Activated CD8-positive, alpha-beta T cell treated with anti-CD3 and anti-CD28 coated beads, Interleukin-2, amount 10 ng/mL, durations not matched to agents 7 days and 5 days (primary cell): Measurements from ENCODE around the gene TOX4. TPM values are rescaled to one million over a fixed set of nuclear protein-coding genes. Genes with fewer than 3 reads are reported as not detected.

Source experiments
- ATAC-seq: fragments of 150-1000 bp; cut with Tn5 transposase; one replicate; pipeline ENCODE4 v1.10.0; 2021; ENCODE audit warnings: moderate library complexity
- CTCF ChIA-PET: fragments of 350-600 bp; sonication (Branson Sonifier 250); formaldehyde crosslinking; loops from one replicate; lab custom pipeline; 2021; ENCODE audit warnings: antibody characterized with exemption; lab: Charles Lee
- POLR2A ChIA-PET: fragments of 350-600 bp; sonication (Branson Sonifier 250); formaldehyde crosslinking; loops from one replicate; lab custom pipeline; 2021; ENCODE audit warnings: antibody characterized with exemption; lab: Charles Lee
- DNase-seq: peaks from one replicate; pipeline ENCODE4 v3.0.0-alpha.2; 2020
- H3K27ac Mint-ChIP-seq: one replicate; pipeline ENCODE4 v1.8.0; 2021; ENCODE audit warnings: mild to moderate bottlenecking, mixed read lengths
- H3K27me3 Mint-ChIP-seq: one replicate; pipeline ENCODE4 v1.8.0; 2021; ENCODE audit warnings: low read depth, mixed read lengths
- H3K36me3 Mint-ChIP-seq: one replicate; pipeline ENCODE4 v1.8.0; 2021; ENCODE audit warnings: low read depth, mixed read lengths
- H3K4me1 Mint-ChIP-seq: one replicate; pipeline ENCODE4 v1.8.0; 2021; ENCODE audit warnings: low read depth, mixed read lengths
- H3K4me3 Mint-ChIP-seq: one replicate; pipeline ENCODE4 v1.8.0; 2021; ENCODE audit warnings: mild to moderate bottlenecking, mixed read lengths
- H3K9me3 Mint-ChIP-seq: one replicate; pipeline ENCODE4 v1.8.0; 2022; ENCODE audit warnings: mixed read lengths; ENCODE audit not compliant: insufficient read depth
- total RNA-seq, 2 experiments: library from RNA; stranded (reverse); gene quantifications; one replicate each; pipeline ENCODE4 v1.2.3, GENCODE V29; 2021

The TOX4 gene
- total RNA-seq, 2 experiments from 2014 or later, result 66.2 to 71.1 TPM

DNA sequence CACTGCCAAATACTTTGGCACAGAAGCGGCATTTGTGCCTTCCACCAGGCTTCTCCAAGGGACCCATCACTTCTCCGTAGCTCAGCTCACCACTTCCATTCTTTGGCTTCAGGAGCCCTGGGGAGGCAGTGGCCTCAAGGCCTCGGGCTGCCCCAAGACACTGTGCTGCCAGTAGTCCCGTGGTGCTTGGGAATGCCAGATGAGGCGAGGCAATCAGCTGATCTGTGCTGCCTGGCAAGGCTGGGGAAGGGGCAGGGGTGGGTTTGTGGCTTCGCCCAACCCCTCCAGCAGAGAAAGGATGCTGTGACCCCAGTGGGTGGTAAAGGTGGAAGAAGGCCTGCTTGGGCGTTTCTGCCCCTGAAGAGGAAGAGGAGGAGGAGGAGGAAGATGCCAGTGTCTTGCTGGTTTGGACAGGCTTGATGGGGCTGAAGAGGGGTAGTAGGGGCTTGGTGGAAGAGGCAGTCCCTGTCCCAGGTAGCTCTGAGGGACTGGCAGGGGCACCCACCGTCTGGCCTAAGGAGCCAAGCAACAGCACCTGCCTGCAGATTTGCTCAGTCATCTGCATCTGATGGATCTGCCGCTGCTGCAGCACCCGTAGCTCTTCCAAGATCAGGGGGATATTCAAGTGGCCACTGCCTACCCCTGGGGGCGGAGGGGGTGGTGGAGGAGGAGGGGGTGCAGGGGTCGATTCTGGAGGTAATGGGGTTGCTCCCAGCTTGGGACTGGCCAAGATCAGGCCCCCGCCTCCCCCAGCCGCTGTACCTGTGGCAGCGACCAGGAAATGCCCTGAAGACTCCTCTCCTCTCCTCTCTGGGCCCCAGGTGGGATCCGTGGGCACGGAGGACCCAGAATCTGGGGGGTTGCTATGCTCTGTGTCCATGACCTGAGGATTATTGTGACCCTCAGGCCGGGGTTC, 47.8 kb downstream of the TOX4 start:
- ChIA-PET POLR2A (no interaction called here), CTCF (interaction anchor here (0.6 to 0.9 kb wide), 2 partner anchors 11 to 1031 kb away, joined by 3 read pairs; no protein-coding TSS in a partner anchor)
- H3K4me3 Mint-ChIP-seq, result peak overlapping the region; percentile 65
- no peak for DNase-seq
- no peaks in the 10 kb centered on the region for H3K36me3 Mint-ChIP-seq
- no peaks in the 10 kb centered on the region for H3K9me3 Mint-ChIP-seq
- peaks cover 5% of the 10 kb centered on the region for H3K27me3 Mint-ChIP-seq
- peaks cover 20% of the 10 kb centered on the region for H3K4me1 Mint-ChIP-seq
- no peak overlapping the region for H3K27ac Mint-ChIP-seq
- no peak for ATAC-seq

DNA sequence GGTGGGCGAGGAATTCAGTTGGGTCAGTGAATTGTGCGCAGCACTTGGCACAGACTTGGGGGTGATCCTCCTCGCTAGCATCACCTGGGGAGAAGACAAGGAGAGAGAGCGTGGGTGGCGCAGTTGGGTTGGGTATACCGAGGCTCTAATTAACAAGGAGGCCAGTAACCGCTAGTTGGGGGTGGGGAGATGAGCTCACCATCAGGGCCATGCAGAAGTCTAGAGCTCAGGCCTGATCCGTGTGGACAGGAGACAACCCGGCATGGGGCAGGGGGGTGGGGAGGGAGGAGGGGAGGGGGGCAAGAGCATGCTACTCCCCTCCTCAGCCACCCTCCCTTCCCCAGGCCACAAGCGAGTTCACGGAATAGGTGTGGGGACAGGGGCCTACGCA, 48.6 kb downstream of the TOX4 start:
- peaks cover 18% of the 10 kb centered on the region for H3K4me1 Mint-ChIP-seq
- H3K4me3 Mint-ChIP-seq, result peak overlapping the region; percentile 72
- ATAC-seq (no peak), DNase-seq (no peak)
- H3K27ac Mint-ChIP-seq, result peak overlapping the region; percentile 13
- POLR2A ChIA-PET, result interaction anchor here (0.7 to 1.5 kb wide), 3 partner anchors 15 to 69 kb away, joined by 4 to 21 read pairs (median 4); partner anchors contain the start of gene METTL3
- H3K9me3 Mint-ChIP-seq, result no peaks in the 10 kb centered on the region
- peaks cover 7% of the 10 kb centered on the region for H3K27me3 Mint-ChIP-seq
- no peaks in the 10 kb centered on the region for H3K36me3 Mint-ChIP-seq
- CTCF ChIA-PET, result interaction anchor here (1.0 to 3.9 kb wide), 5 partner anchors 8 to 31 kb away, joined by 3 to 33 read pairs (median 6); partner anchors contain the start of gene METTL3

DNA sequence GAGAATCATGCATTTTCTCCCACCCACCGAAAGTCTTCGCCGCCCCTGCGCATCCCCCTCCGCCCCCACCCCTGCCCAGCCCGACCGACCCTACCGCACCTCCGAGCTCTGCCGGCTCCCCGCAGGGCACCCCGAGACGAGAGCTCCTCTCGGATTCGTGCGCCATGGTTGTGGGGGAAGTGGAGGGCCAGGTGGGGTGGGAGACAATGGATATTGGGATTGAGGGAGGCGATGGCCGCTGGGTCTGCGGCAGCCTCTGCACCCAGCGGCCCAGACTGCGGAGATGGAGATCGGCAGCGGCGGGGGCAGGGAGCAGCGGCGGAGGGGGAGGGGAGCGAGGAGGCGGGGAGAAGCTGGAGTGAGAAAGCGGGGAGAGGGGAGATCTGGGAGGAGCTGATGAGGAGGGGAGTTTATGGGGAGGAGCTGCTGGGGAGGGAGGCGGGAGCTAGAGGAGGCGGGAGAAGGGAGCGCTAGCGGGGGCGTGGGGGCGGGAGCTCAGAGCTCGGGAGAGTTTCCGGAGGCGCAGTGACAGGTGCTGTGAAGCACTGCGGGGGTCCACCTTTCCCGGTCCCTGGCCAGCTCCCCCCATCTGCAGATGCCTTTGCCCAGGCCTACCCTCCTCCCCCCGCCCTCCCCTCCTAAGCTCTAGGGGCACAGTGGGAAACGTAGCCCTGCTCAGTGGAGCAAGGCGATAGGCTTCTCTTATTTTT, 49.1 kb downstream of the TOX4 start, which contains the start of gene SALL2:
Gene SALL2 (minus strand): TSS at position 385 of the 710 bp plus-strand sequence. CDS start 219 bp downstream, at position 166.
- peaks cover 17% of the 10 kb centered on the region for H3K4me1 Mint-ChIP-seq
- peaks cover 7% of the 10 kb centered on the region for H3K27me3 Mint-ChIP-seq
- H3K9me3 Mint-ChIP-seq, result no peaks in the 10 kb centered on the region
- DNase-seq (peak; percentile 70), ATAC-seq (peak; percentile 86)
- ChIA-PET CTCF (interaction anchor here (0.8 to 3.9 kb wide), 8 partner anchors 9 to 98 kb away, joined by 3 to 33 read pairs (median 4); partner anchors contain the start of genes CHD8, METTL3 and TOX4), POLR2A (interaction anchor here (0.7 to 1.5 kb wide), 4 partner anchors 15 to 69 kb away, joined by 4 to 21 read pairs (median 4); partner anchors contain the start of gene METTL3)
- H3K36me3 Mint-ChIP-seq, result no peaks in the 10 kb centered on the region
- H3K4me3 Mint-ChIP-seq, result peak within 1 kb of the TSS; percentile 72
- H3K27ac Mint-ChIP-seq, result peak within 1 kb of the TSS; percentile 13

DNA sequence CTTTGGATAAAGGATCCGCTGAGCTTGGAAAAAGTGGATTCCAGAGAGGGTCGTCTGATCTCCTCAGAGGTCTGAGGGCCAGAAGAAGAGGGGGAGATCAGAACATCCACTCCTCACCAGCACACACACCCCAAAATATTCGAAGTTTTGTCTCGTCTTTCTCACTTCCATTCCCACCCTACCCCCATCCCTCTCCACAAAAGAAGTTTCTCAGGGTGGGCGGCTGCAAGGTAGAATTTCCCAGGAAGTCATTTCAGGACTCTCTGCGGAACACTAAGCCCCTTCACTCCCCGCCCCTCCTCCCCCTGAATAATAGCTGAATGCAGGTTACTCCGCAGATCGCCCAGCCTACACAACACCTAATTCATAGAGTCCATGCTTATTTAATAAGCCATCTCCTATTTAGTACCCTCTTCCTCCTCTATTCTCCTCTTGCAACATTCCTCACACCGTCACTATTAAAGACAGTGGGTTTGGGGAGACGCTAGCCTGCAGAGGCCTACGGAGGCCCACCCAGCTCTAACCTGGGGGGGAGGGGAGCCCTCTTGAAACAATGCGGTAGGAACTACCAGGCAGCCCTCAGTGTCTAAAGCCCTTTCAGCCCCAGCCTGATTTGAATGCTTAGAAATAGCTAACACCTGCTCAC, 49.8 kb downstream of the TOX4 start:
- Mint-ChIP-seq H3K27ac (no peak overlapping the region), H3K36me3 (no peaks in the 10 kb centered on the region), H3K4me1 (peaks cover 17% of the 10 kb centered on the region), H3K9me3 (no peaks in the 10 kb centered on the region), H3K4me3 (peak overlapping the region; percentile 72), H3K27me3 (peaks cover 7% of the 10 kb centered on the region)
- DNase-seq, result no peak
- POLR2A ChIA-PET, result interaction anchor here (1.2 to 1.5 kb wide), 3 partner anchors 16 to 70 kb away, joined by 4 to 21 read pairs (median 4); partner anchors contain the start of gene METTL3
- CTCF ChIA-PET, result interaction anchor here (0.8 to 3.9 kb wide), 9 partner anchors 10 to 99 kb away, joined by 3 to 33 read pairs (median 3); partner anchors contain the start of genes CHD8, METTL3 and TOX4
- no peak for ATAC-seq

DNA sequence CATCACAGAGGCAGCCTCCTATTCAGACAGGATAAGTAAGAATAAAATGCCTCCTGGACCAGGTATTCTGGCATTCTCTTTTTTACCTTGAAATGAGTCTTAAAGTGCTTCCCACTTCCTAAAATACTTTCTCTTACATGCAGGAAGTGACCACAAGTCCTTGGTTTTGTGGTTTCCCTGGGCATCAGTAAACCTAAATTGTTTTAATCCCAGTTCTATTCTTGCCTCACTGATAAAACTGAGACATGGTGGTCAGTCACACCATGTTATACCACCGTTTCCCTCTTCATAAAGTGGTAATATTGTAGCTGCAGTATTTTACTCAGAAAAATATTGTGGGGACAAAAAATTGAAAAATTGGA, 50.3 kb downstream of the TOX4 start:
- no peaks in the 10 kb centered on the region for H3K9me3 Mint-ChIP-seq
- no peak for ATAC-seq

DNA sequence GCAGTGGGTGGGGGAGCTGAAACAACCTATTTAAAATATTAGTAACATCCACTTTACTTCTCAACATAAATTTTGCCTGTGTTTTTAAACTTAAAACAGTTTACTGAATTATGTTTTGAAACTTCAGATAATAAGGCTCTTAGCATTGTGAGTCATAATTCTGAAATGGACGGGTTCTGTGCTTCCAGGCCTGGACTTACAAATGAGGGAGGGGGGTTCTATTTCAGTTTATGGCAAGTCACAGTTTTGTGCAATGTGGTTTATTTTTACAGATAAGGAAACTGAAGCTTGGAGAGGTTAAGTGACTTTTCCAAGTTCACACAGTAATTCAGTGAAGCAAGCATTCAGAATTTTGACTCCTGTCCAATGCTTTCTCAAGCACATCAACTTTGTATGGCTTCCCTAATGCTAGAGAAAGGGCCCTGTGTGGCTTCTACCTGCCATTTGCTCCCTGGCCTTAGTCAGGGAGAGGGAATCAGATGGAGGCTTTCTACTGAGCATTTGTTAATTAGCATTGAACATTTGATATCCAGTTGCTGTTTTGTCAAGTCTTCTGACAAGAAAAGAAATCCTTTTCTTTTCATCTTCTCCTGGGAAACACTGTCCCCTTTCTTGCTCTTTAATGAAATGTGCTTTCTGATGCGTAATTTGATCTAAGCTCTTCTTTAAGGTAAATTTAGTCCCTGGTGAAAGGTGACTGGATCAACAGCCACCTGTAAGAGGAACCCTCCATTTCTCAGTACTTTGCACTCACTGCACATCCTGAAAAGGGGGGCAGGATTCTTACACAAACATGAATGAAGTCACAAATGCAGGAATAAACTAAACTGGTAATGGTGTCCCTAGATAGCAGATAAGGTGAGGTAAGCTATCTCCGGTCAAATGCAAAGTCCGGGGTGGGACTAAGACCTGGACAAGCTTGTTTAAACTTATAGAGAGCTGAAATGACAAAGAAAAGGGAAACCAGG, 51.7 kb downstream of the TOX4 start:
- Mint-ChIP-seq H3K4me3 (no peak overlapping the region), H3K27me3 (peaks cover 10% of the 10 kb centered on the region), H3K9me3 (no peaks in the 10 kb centered on the region), H3K36me3 (no peaks in the 10 kb centered on the region), H3K27ac (no peak overlapping the region), H3K4me1 (peaks cover 17% of the 10 kb centered on the region)
- ChIA-PET POLR2A (interaction anchor here (0.6 kb wide), 1 partner anchor 30 kb away, joined by 3 read pairs; no protein-coding TSS in a partner anchor), CTCF (interaction anchor here (1.1 to 3.9 kb wide), 3 partner anchors 28 to 51 kb away, joined by 3 to 33 read pairs (median 4); no protein-coding TSS in a partner anchor)
- DNase-seq (no peak), ATAC-seq (no peak)

More for the DNA sequence above, 50.3 kb downstream of the TOX4 start:
- no peak for DNase-seq
- no peak overlapping the region for H3K27ac Mint-ChIP-seq
- H3K36me3 Mint-ChIP-seq, result no peaks in the 10 kb centered on the region
- H3K27me3 Mint-ChIP-seq, result peaks cover 8% of the 10 kb centered on the region
- ChIA-PET POLR2A (interaction anchor here (1.2 kb wide), 1 partner anchor 19 kb away, joined by 4 read pairs; no protein-coding TSS in a partner anchor), CTCF (interaction anchor here (1.1 to 3.9 kb wide), 5 partner anchors 29 to 72 kb away, joined by 3 to 33 read pairs (median 3); partner anchors contain the start of gene CHD8)
- peak overlapping the region; percentile 15 for H3K4me3 Mint-ChIP-seq
- peaks cover 17% of the 10 kb centered on the region for H3K4me1 Mint-ChIP-seq

DNA sequence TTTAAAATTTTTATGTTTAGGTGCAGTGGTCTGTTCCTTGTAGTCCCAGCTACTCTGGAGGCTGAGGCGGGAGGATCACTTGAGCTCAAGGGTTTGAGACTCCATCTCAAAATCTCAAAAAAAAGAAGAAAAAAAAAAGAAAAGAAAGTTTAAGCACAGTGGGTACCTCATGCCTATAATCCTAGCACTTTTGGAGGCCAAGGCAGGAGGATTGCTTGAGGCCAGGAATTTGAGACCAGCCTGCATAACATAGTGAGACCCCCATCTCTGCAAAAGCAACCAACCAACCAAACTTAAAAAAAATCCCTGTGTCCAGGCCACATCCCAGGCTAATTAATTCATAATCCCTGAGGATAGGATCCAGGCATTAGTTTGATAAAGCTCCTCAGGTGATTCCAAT, 52.5 kb downstream of the TOX4 start:
- Mint-ChIP-seq H3K4me3 (no peak overlapping the region), H3K36me3 (no peaks in the 10 kb centered on the region), H3K27me3 (peaks cover 16% of the 10 kb centered on the region), H3K9me3 (no peaks in the 10 kb centered on the region), H3K27ac (no peak overlapping the region), H3K4me1 (peaks cover 16% of the 10 kb centered on the region)
- CTCF ChIA-PET, result no interaction called here
- POLR2A ChIA-PET, result no interaction called here
- ATAC-seq (no peak), DNase-seq (no peak)

DNA sequence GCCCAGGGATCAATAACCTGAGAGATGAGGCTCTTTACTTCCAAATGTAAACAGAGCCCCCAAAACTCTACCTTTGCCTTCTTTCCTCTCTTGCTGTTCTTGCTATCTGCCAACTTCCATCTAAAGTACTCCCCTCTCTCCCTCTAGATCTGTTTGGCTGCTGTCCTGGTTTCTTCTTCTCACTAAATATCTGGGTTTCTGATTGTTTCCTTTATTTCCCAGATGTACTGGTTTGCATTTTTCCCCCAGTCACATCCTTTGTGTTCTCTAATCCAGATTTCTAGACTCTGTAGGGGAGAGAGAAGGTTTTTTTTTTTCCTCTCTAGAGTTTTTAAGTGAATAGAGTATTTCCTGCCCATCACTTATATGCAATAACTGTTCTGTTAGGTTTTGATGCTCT, 56.3 kb downstream of the TOX4 start:
- DNase-seq (no peak), ATAC-seq (no peak)
- peaks cover 5% of the 10 kb centered on the region for H3K4me1 Mint-ChIP-seq
- no peaks in the 10 kb centered on the region for H3K9me3 Mint-ChIP-seq
- H3K27me3 Mint-ChIP-seq, result peaks cover 43% of the 10 kb centered on the region
- H3K36me3 Mint-ChIP-seq, result no peaks in the 10 kb centered on the region
- H3K4me3 Mint-ChIP-seq, result no peak overlapping the region
- ChIA-PET CTCF (no interaction called here), POLR2A (no interaction called here)
- H3K27ac Mint-ChIP-seq, result no peak overlapping the region

DNA sequence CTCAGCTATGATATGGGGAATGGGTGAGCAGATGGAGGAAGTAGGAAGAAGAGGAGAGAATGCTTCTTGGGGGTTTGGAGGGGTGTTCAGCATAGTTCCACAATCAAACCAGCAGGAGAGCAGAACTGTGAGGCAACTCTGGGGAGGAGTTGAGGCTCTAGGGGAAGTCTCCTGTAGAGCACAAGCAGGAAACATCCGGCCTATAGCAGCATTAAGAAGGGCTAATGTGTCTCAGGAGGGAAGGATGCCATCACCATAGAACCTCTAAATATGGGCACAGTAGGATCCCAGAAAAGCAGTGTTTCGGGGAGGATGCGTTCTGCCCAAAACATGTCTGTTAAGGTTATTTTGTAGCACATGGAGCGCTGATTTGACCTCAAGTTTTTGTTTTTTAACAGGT, 57.6 kb downstream of the TOX4 start:
- H3K27me3 Mint-ChIP-seq, result peaks cover 56% of the 10 kb centered on the region
- POLR2A ChIA-PET, result no interaction called here
- CTCF ChIA-PET, result interaction anchor here (1.0 to 1.1 kb wide), 2 partner anchors 21 to 36 kb away, joined by 3 to 11 read pairs; no protein-coding TSS in a partner anchor
- DNase-seq, result no peak
- peaks cover 5% of the 10 kb centered on the region for H3K4me1 Mint-ChIP-seq
- H3K4me3 Mint-ChIP-seq, result no peak overlapping the region
- H3K36me3 Mint-ChIP-seq, result no peaks in the 10 kb centered on the region
- ATAC-seq, result peak; percentile 44
- no peak overlapping the region for H3K27ac Mint-ChIP-seq
- no peaks in the 10 kb centered on the region for H3K9me3 Mint-ChIP-seq
